Lung (tissue), 16 donors: ENCODE results near the gene PTPRG. TPM values are rescaled to one million over a fixed set of nuclear protein-coding genes. Genes with fewer than 3 reads are reported as not detected.

Experiments
- ATAC-seq: fragments of 200-7000 bp; cut with Tn5 transposase; one replicate; pipeline ENCODE4 v1.9.1; 2020; ENCODE audit warnings: moderate number of reproducible peaks; ENCODE audit not compliant: insufficient read depth, low FRiP score
- DNase-seq, 3 donors: peaks; one replicate each; pipeline ENCODE4 v3.0.0-alpha.2; 2013 to 2017
- H3K27ac ChIP-seq, 2 donors: one replicate each; pipeline ENCODE4 v1.5.1; 2013; ENCODE audit warnings: mild to moderate bottlenecking in 2 of 2, moderate library complexity in 2 of 2, control low read depth in 1 of 2, inconsistent platforms in 1 of 2, low read depth in 1 of 2, low read length in 1 of 2
- H3K27me3 ChIP-seq, 3 donors: one replicate each; pipeline ENCODE4 v1.5.1; 2013; ENCODE audit warnings: low read length in 2 of 3; ENCODE audit not compliant: control insufficient read depth in 3 of 3, insufficient read depth in 3 of 3
- H3K36me3 ChIP-seq, 4 donors: one replicate each; pipeline ENCODE4 v1.5.1; 2013; ENCODE audit warnings: low read length in 4 of 4, mild to moderate bottlenecking in 1 of 4, moderate library complexity in 1 of 4; ENCODE audit not compliant: control insufficient read depth in 4 of 4, insufficient read depth in 4 of 4
- H3K4me1 ChIP-seq, 5 donors: one replicate each; pipeline ENCODE4 v1.5.1; 2013; ENCODE audit warnings: low read length in 5 of 5, mild to moderate bottlenecking in 2 of 5, moderate library complexity in 1 of 5; ENCODE audit not compliant: control insufficient read depth in 5 of 5, insufficient read depth in 5 of 5
- H3K4me3 ChIP-seq: one replicate; pipeline ENCODE4 v1.5.1; 2013; ENCODE audit warnings: mild to moderate bottlenecking, control low read depth, moderate library complexity
- H3K9ac ChIP-seq, 2 donors: one replicate each; pipeline ENCODE4 v1.5.1; 2013; ENCODE audit warnings: low read length in 2 of 2, control low read depth in 1 of 2; ENCODE audit not compliant: insufficient read depth in 1 of 2
- H3K9me3 ChIP-seq, 4 donors: one replicate each; pipeline ENCODE4 v1.5.1; 2013; ENCODE audit warnings: low read length in 3 of 4, mild to moderate bottlenecking in 1 of 4, moderate library complexity in 1 of 4; ENCODE audit not compliant: control insufficient read depth in 4 of 4, insufficient read depth in 3 of 4
- WGBS, 2 donors: extraction: QIAGEN DNeasy Blood & Tissue Kit; methylation state at CpG; one replicate each; pipeline ENCODE4 v1.1.7; 2013; 5-methylcytosine and 5-hydroxymethylcytosine counted together
- long read RNA-seq, 5 donors: transcript quantifications; one replicate each; lab custom pipeline, GENCODE V29; 2026
- polyA plus RNA-seq, 2 donors: library from polyadenylated mRNA; stranded (reverse); fragments of 200-250 nt; gene quantifications; one replicate each; pipeline ENCODE4 v1.2.1, GENCODE V29; 2013
- total RNA-seq, 2 donors: library from RNA; depleted of rRNA in 1 of 2; stranded (reverse); fragments of >200 nt in 1 of 2; gene quantifications; one replicate each; pipeline ENCODE4 v1.2.1, GENCODE V29; 2014 to 2021
- TF ChIP-seq, protein P1 (sequence below): IDR thresholded peaks from 2 replicates; pipeline ENCODE4 v1.5.1; 2012; ENCODE audit warnings: mild to moderate bottlenecking; ENCODE audit errors: control extremely low read depth, extremely low read depth
- donor health status: control.
- donor health status: control.
- donor health status: Bipolar disorder and iron deficiency.
- donor health status: healthy.
- donor health status: DM: yes; HTN: yes; CAD: no.

PTPRG gene
- total RNA-seq, result 100 to 1,000 TPM; 128 to 131 TPM
- polyA plus RNA-seq, result 10 to 100 TPM in 1 of 2 donors, 1 to 10 TPM in 1; 8.5 to 24.4 TPM
- long read RNA-seq, donor 1, result 0 reads
- long read RNA-seq, donor 2, partial matches to known transcripts, result 0 of 1 reads
- long read RNA-seq, donor 2, other reads (novel, unspliced or antisense), result 0 of 1 reads
- long read RNA-seq, donor 3, partial matches to known transcripts, result 0 of 2 reads
- long read RNA-seq, donor 3, other reads (novel, unspliced or antisense), result 0 of 2 reads
- long read RNA-seq, donor 4, partial matches to known transcripts, result 1,654 of 1,654 reads
- long read RNA-seq, donor 4, other reads (novel, unspliced or antisense), result 0 of 1,654 reads
- long read RNA-seq, donor 5, partial matches to known transcripts, result 0 of 4 reads
- long read RNA-seq, donor 5, other reads (novel, unspliced or antisense), result 0 of 4 reads

GRCh38 chr3:61561374-61562041, at the start of gene PTPRG:
PTPRG (plus strand) TSS chr3:61561571; CDS start chr3:61562288, 717 bp downstream.
- H3K27ac ChIP-seq, result peak within 1 kb of the TSS; percentile 92 to 98
- ATAC-seq (peak; percentile 82), DNase-seq (peak; percentile 96 to 99 (median 97))
- H3K36me3 ChIP-seq, result no peaks in the 10 kb centered on the region
- H3K27me3 ChIP-seq, result no peaks in the 10 kb centered on the region
- H3K4me3 ChIP-seq, result peak within 1 kb of the TSS; percentile 66
- 1% methylated on average over 49 to 74 of the region's 74 CpGs for WGBS, 2 donors
- peaks cover 0 to 29% (median 5%) of the 10 kb centered on the region in 5 donors for H3K4me1 ChIP-seq
- H3K9ac ChIP-seq, result peak within 1 kb of the TSS; percentile 65 to 91
- TF ChIP-seq, protein P1, sequence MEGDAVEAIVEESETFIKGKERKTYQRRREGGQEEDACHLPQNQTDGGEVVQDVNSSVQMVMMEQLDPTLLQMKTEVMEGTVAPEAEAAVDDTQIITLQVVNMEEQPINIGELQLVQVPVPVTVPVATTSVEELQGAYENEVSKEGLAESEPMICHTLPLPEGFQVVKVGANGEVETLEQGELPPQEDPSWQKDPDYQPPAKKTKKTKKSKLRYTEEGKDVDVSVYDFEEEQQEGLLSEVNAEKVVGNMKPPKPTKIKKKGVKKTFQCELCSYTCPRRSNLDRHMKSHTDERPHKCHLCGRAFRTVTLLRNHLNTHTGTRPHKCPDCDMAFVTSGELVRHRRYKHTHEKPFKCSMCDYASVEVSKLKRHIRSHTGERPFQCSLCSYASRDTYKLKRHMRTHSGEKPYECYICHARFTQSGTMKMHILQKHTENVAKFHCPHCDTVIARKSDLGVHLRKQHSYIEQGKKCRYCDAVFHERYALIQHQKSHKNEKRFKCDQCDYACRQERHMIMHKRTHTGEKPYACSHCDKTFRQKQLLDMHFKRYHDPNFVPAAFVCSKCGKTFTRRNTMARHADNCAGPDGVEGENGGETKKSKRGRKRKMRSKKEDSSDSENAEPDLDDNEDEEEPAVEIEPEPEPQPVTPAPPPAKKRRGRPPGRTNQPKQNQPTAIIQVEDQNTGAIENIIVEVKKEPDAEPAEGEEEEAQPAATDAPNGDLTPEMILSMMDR, result no peak
- H3K9me3 ChIP-seq, result peaks cover 0 to 8% (median under 1%) of the 10 kb centered on the region in 4 donors

GRCh38 chr3:61518590-61518989, 42.8 kb upstream of the PTPRG start:
- no peak overlapping the region for H3K4me3 ChIP-seq
- TF ChIP-seq, protein P1, result no peak
- no peaks in the 10 kb centered on the region for H3K36me3 ChIP-seq
- no peaks in the 10 kb centered on the region for H3K9me3 ChIP-seq
- ATAC-seq (no peak), DNase-seq (no peak)
- H3K27ac ChIP-seq, result no peak overlapping the region
- no peaks in the 10 kb centered on the region for H3K27me3 ChIP-seq
- H3K4me1 ChIP-seq, result peaks cover 0 to 14% (median 6%) of the 10 kb centered on the region in 5 donors
- H3K9ac ChIP-seq, result no peak overlapping the region
- WGBS, 2 donors, result 83 to 93% methylated on average over 1 of the region's 1 CpG

GRCh38 chr3:61520966-61521628, 40.3 kb upstream of the PTPRG start:
- DNase-seq (no peak), ATAC-seq (no peak)
- Histone ChIP-seq H3K27ac (no peak overlapping the region), H3K9ac (no peak overlapping the region), H3K4me1 (peaks cover 0 to 14% (median 6%) of the 10 kb centered on the region in 5 donors), H3K9me3 (no peaks in the 10 kb centered on the region), H3K4me3 (no peak overlapping the region), H3K36me3 (no peaks in the 10 kb centered on the region), H3K27me3 (no peaks in the 10 kb centered on the region)
- 88% methylated on average over 2 of the region's 2 CpGs for WGBS, 2 donors
- TF ChIP-seq, protein P1, result no peak
